Thymus (tissue), 11 donors: ENCODE data around the gene CNGB1. TPM values are rescaled to one million over a fixed set of nuclear protein-coding genes. Genes with fewer than 3 reads are reported as not detected.

Experiments
- DNase-seq, 9 donors: peaks; one replicate each; pipeline ENCODE4 v3.0.0-alpha.2; 2013; ENCODE audit warnings: low spot score in 9 of 9, low read depth in 6 of 9, missing footprints in 1 of 9
- H3K27ac ChIP-seq, 2 donors: one replicate each; pipeline ENCODE4 v1.5.1; 2013; ENCODE audit warnings: control low read depth in 1 of 2, low read depth in 1 of 2, low read length in 1 of 2, mild to moderate bottlenecking in 1 of 2, moderate library complexity in 1 of 2
- H3K27me3 ChIP-seq, 2 donors: one replicate each; pipeline ENCODE4 v1.5.1; 2013; ENCODE audit warnings: low read length in 1 of 2; ENCODE audit not compliant: control insufficient read depth in 2 of 2, insufficient read depth in 1 of 2
- H3K36me3 ChIP-seq, 2 donors: one replicate each; pipeline ENCODE4 v1.5.1; 2013; ENCODE audit warnings: low read length in 1 of 2, mild to moderate bottlenecking in 1 of 2, moderate library complexity in 1 of 2; ENCODE audit not compliant: control insufficient read depth in 2 of 2, insufficient read depth in 2 of 2
- H3K4me1 ChIP-seq, 2 donors: one replicate each; pipeline ENCODE4 v1.5.1; 2013; ENCODE audit warnings: low read length in 2 of 2; ENCODE audit not compliant: control insufficient read depth in 2 of 2, insufficient read depth in 2 of 2
- H3K4me3 ChIP-seq, 2 donors: one replicate each; pipeline ENCODE4 v1.5.1; 2013; ENCODE audit warnings: low read length in 2 of 2, control low read depth in 1 of 2, mild to moderate bottlenecking in 1 of 2
- H3K9me3 ChIP-seq, 2 donors: one replicate each; pipeline ENCODE4 v1.5.1; 2013; ENCODE audit warnings: low read length in 1 of 2, mild to moderate bottlenecking in 1 of 2; ENCODE audit not compliant: control insufficient read depth in 2 of 2, insufficient read depth in 1 of 2
- WGBS: extraction: QIAGEN DNeasy Blood & Tissue Kit; methylation state at CpG from one replicate; pipeline ENCODE4 v1.1.7; 2013; 5-methylcytosine and 5-hydroxymethylcytosine counted together
- polyA plus RNA-seq: library from polyadenylated mRNA; stranded (reverse); fragments of 200-250 nt; gene quantifications from one replicate; pipeline ENCODE4 v1.2.3, GENCODE V29; 2013
- total RNA-seq: library from RNA; stranded (reverse); fragments of 120-200 nt; gene quantifications from one replicate; pipeline ENCODE4 v1.2.4, GENCODE V29; 2013
- donor health status: healthy.

Gene CNGB1
- total and polyA plus RNA-seq, 2 donors = 0.19 to 0.43 TPM

DNA sequence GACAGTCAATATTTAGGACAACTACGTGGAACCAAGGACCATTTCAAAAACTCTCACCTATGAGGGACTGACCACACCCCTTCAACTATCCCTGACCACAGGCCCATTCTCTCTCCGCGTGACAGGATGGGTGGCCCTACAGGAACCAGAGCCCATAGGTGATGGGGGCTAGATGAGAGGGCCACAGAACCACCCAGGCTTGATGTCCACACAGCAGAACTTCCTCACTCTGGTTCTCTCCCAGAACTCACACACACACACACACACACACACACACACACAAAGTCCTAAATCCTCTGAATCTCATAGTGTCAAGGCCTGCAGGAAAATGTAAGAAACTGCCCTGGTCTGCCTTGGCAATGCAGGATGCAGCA is 28.1 kb upstream of the CNGB1 start:
- H3K4me1 ChIP-seq = peaks cover 10 to 26% of the 10 kb centered on the region in 2 donors
- no peak for DNase-seq

DNA sequence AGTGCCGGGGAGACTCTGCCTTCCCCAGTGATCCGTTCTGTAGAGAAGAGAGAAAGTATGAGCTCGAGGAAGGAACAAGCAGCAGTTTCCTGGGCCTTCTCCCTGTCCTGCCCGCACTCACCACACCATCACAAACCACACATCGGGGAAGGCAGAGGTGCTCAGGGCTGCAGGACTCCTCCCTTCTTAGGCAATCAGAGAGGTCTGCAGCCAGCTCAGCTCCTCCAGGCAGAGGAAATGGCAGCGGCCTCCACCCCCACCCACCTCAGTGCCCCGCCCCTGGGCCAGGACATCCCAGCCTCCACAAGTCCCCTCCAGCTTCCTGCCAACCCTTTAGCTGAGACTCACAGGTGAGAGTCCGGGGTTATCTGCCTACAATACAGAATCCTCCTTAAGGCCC is 27.6 kb upstream of the CNGB1 start:
- Histone ChIP-seq H3K4me3 (no peak overlapping the region), H3K36me3 (peaks cover 25 to 47% of the 10 kb centered on the region in 2 donors), H3K9me3 (peaks cover 0 to 3% of the 10 kb centered on the region in 2 donors), H3K27ac (no peak overlapping the region), H3K4me1 (peaks cover 10 to 26% of the 10 kb centered on the region in 2 donors), H3K27me3 (no peaks in the 10 kb centered on the region)
- 88% methylated on average over 8 of the region's 8 CpGs for WGBS
- DNase-seq = no peak

More for the DNA sequence above, 28.1 kb upstream of the CNGB1 start:
- peak overlapping the region in 1 of 2 donors; percentile 57 for H3K27ac ChIP-seq
- H3K9me3 ChIP-seq = peaks cover 0 to 3% of the 10 kb centered on the region in 2 donors
- H3K4me3 ChIP-seq = no peak overlapping the region
- no peaks in the 10 kb centered on the region for H3K27me3 ChIP-seq
- 98% methylated on average over 3 of the region's 3 CpGs for WGBS
- peaks cover 26 to 43% of the 10 kb centered on the region in 2 donors for H3K36me3 ChIP-seq

DNA sequence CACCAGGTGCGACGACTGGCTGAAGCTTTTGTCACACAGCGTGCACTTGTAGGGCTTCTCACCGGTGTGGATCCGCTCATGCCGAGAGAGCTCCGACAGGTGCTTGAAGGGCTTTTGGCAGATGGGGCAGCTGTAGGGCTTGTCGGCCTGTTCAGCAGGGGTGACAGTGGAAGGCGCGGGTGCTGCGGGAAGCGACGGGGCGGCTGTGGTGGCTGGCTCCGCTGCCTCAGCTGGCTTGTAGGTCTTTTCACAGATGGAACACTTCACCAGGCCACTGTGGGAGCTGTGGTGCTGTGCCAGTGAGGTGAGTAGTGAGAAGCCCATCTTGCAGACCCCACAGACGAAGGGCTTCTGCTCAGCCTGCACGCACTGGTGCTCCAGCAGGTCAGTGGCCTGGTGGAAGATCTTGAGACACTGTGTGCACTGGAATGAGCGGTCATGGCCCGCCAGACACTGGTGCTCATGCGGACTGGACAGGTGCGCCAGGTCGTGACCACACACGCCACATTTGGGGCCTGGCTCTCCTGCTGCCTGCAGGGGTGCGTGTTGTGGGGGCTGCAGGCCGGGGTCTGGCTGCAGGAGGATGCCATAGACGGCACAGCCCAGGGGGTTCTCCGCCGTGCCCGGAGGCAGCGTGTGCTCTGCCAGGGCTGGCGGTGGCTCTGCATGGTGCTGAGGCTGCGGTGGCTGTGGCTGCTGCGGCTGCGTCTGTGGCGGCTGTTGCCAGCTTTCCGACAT is 26.8 kb upstream of the CNGB1 start:
- DNase-seq = no peak
- Histone ChIP-seq H3K27ac (no peak overlapping the region), H3K4me1 (peaks cover 10 to 32% of the 10 kb centered on the region in 2 donors), H3K36me3 (peaks cover 19 to 40% of the 10 kb centered on the region in 2 donors), H3K9me3 (peaks cover 0 to 3% of the 10 kb centered on the region in 2 donors), H3K27me3 (no peaks in the 10 kb centered on the region), H3K4me3 (no peak overlapping the region)
- 97% methylated on average over 36 of the region's 36 CpGs for WGBS

DNA sequence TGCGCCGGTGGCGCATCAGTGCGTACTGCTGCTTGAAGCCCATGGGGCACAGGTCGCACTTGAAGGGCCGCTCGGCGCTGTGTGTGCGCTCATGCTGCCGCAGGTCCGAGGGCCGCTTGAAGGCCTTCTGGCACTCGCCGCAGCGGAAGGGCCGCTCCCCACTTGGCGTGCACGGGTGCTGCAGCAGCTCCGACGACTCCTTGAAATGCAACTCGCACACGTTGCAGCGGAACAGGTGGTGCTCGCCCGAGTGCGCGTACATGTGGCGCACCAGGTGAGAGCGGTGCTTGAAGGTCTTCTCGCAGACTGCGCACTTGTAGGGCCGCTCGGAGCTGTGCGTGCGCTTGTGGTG is 26.2 kb upstream of the CNGB1 start:
- Histone ChIP-seq H3K27me3 (no peaks in the 10 kb centered on the region), H3K4me3 (no peak overlapping the region), H3K4me1 (peaks cover 10 to 32% of the 10 kb centered on the region in 2 donors), H3K27ac (no peak overlapping the region), H3K36me3 (peaks cover 16 to 36% of the 10 kb centered on the region in 2 donors), H3K9me3 (peaks cover 0 to 3% of the 10 kb centered on the region in 2 donors)
- DNase-seq = no peak
- WGBS = 98% methylated on average over 35 of the region's 35 CpGs

DNA sequence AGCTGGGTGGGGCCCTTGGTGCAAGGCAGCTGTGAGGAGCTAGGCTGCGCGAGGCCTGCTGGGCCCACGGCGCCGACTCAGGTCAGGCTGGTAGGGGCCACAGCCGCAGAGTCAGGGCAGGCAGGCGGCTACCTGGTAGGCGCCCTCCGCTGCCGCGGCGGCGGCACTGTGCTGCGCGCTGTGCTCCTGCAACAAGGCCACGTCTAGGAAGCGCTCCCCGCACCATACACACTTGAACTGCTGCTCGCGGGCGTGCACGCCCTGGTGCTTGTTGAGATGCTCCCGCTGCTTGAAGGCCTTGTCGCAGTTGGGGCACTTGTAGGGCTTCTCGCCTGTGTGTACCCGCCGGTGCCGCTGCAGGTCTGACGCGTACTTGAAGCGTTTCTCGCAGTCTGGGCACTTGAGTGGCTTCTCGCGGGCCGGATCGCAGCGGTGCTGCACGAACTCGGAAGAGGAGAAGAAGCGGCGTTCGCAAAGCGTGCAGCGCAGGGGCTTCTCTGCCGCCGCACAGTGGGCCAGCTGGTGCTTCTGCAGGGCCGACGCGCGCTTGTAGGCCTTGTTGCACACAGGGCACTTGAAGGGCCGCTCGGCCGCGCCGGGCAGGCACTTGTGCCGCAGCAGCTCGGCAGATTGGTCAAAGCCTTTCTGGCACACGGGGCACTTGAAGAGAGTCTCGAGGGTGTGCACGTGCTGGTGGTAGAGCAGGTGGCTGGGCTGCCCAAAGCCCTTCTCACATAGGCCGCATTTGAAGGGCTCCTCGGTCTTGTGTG is 25.7 kb upstream of the CNGB1 start:
- Histone ChIP-seq H3K4me3 (no peak overlapping the region), H3K27me3 (no peaks in the 10 kb centered on the region), H3K36me3 (peaks cover 16 to 36% of the 10 kb centered on the region in 2 donors), H3K4me1 (peaks cover 7 to 27% of the 10 kb centered on the region in 2 donors), H3K27ac (no peak overlapping the region), H3K9me3 (peaks cover 0 to 3% of the 10 kb centered on the region in 2 donors)
- DNase-seq = no peak
- WGBS = 98% methylated on average over 62 of the region's 62 CpGs

DNA sequence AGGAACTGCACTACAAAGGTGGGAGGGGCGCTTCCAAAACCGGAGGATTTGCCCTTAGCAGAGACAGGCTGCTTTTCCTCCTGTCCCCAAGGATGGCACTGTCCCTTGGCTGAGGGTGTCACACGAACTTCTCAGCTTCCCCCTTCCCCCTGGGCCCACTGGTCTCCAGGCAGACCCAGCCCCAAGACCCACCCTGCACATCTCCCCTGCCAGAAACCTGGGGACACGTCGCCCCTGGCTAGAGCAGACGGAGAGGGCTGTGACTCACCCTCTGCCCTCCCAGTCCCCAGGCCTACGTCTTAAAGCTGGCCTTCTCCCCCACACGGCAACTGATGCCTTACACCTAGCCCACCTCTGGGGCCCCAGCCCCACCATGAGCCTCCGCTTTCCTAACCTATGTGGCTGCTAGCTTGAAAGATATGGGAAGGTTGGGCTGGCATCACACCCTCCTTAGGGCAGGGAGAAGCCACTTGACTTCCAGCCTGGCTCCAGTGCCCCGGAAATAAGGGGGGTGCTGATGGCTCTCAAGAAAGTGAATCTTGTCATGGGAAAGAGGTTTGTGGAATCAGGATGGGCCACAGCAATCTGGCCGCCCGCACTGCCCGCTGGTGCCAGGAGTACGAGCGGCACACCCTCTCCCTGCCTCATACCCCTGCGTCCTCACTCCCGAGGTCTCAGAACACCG is 24.9 kb upstream of the CNGB1 start:
- Histone ChIP-seq H3K27me3 (no peaks in the 10 kb centered on the region), H3K4me1 (peaks cover 6 to 24% of the 10 kb centered on the region in 2 donors), H3K27ac (no peak overlapping the region), H3K9me3 (peaks cover 0 to 1% of the 10 kb centered on the region in 2 donors), H3K4me3 (no peak overlapping the region), H3K36me3 (peaks cover 16 to 36% of the 10 kb centered on the region in 2 donors)
- WGBS = 98% methylated on average over 18 of the region's 18 CpGs
- DNase-seq = no peak

DNA sequence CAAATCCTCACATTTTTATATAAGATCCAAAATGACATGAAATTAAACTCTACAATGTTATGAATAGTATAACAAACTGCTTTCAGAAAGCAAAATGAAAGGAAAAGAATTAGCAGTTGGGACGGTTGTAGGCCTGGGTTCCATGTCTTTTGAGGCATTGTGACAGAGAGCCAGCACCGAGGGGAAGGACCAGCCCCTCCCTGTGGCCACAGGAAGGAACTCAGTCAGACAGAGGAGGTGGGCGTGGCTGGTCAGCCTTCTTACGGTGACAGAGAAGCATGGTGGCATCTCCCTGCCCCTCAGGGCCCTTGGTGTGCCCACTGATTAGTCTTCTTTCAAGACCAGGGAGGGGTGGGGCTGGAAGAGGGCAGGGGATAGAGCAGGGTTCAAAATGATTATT is 23.9 kb upstream of the CNGB1 start:
- peaks cover 16 to 36% of the 10 kb centered on the region in 2 donors for H3K36me3 ChIP-seq
- no peaks in the 10 kb centered on the region for H3K27me3 ChIP-seq
- peaks cover 5 to 21% of the 10 kb centered on the region in 2 donors for H3K4me1 ChIP-seq
- no peak for DNase-seq
- no peaks in the 10 kb centered on the region for H3K9me3 ChIP-seq
- no peak overlapping the region for H3K27ac ChIP-seq
- H3K4me3 ChIP-seq = no peak overlapping the region
- WGBS = 45% methylated on average over 4 of the region's 4 CpGs

DNA sequence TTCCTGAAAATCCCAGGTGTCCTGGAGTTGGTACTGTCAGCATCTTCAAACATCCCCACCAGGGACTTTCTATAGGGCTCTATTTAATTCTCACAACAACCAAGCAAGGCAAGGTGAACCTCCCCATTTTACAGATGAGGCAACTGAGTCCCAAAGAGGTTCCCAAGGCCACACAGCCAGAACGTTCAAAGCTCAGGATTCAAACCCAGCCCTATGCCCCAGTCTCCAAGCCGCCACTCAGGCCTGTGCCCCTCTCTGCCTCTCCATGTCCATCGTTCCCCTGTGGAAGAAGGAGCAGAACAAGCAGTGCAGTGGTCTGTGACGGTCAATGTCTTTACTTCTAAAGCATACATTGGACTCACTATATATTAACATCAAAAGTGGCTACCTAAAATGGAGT is 23.4 kb upstream of the CNGB1 start:
- Histone ChIP-seq H3K27ac (no peak overlapping the region), H3K27me3 (no peaks in the 10 kb centered on the region), H3K4me1 (peaks cover 3 to 17% of the 10 kb centered on the region in 2 donors), H3K36me3 (peaks cover 16 to 36% of the 10 kb centered on the region in 2 donors), H3K9me3 (no peaks in the 10 kb centered on the region), H3K4me3 (no peak overlapping the region)
- no peak for DNase-seq
- 97% methylated on average over 4 of the region's 4 CpGs for WGBS

DNA sequence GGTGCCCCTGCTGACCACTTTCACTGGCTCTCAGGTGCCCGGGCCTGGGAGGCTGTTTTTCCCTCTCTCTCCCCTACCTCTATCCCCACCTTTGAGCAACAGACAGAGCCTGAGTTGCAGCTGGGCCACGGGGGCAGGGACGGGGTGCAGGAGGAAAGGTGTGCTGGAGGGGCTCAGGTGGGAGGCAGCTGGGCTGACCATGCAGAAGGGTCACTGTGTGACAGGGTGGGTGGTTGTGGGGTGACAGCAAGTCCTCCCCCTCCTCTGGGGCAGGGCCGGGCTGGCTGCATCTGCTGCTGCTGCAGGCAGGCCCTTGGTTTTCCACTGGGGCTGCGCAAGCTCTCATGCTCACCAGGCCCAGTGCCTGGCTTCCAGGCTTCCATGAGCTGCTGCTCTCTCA is 23.0 kb upstream of the CNGB1 start:
- no peaks in the 10 kb centered on the region for H3K27me3 ChIP-seq
- peaks cover 16 to 36% of the 10 kb centered on the region in 2 donors for H3K36me3 ChIP-seq
- H3K4me1 ChIP-seq = peaks cover 0 to 12% of the 10 kb centered on the region in 2 donors
- H3K9me3 ChIP-seq = no peaks in the 10 kb centered on the region
- 96% methylated on average over 5 of the region's 5 CpGs for WGBS
- H3K4me3 ChIP-seq = no peak overlapping the region
- no peak overlapping the region for H3K27ac ChIP-seq
- no peak for DNase-seq
